Measurements from ENCODE around the gene STRA6. TPM values are rescaled to one million over a fixed set of nuclear protein-coding genes. Genes with fewer than 3 reads are reported as not detected.
A peak's percentile ranks its signal among the peaks of the same experiment; 100 is the strongest.

The STRA6 gene
- total RNA-seq, 1 donor from 2014 or later = 4.9 TPM

DNA sequence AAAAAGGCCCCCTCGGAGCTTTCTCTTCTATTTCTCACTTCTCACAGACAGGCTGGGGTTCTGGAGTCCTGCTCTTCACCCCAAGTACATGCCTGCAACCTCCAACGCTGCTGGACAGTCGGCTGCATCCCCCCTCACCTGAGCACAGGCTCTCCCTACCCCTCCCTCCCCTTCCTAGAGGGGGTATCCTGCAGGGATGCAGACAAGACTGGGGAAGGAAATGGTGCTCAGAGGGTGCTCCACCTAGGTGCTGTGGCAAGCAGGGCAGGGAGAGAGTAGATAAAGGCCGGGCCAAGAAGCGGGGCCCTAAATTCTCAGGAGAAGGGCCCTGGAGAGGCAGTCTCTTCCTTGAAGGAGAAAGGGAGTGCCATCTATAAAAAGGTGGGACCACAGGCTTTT lies 7.0 kb upstream of the STRA6 start:
- H3K27me3 Mint-ChIP-seq (ENCODE audit: low read depth) = peaks cover 2% of the 10 kb centered on the region
- peaks cover 2% of the 10 kb centered on the region for H3K36me3 Mint-ChIP-seq (ENCODE audit: low read depth)
- no peak for DNase-seq (ENCODE audit: low spot score)
- H3K9me3 Mint-ChIP-seq (ENCODE audit: low read depth) = no peaks in the 10 kb centered on the region
- peaks cover 29% of the 10 kb centered on the region for H3K4me1 Mint-ChIP-seq (ENCODE audit: low read depth)
- H3K4me3 Mint-ChIP-seq (ENCODE audit: unreplicated experiment) = no peak overlapping the region
- peak overlapping the region; percentile 65 for H3K27ac Mint-ChIP-seq (ENCODE audit: unreplicated experiment)
- TF ChIP-seq, protein P1, sequence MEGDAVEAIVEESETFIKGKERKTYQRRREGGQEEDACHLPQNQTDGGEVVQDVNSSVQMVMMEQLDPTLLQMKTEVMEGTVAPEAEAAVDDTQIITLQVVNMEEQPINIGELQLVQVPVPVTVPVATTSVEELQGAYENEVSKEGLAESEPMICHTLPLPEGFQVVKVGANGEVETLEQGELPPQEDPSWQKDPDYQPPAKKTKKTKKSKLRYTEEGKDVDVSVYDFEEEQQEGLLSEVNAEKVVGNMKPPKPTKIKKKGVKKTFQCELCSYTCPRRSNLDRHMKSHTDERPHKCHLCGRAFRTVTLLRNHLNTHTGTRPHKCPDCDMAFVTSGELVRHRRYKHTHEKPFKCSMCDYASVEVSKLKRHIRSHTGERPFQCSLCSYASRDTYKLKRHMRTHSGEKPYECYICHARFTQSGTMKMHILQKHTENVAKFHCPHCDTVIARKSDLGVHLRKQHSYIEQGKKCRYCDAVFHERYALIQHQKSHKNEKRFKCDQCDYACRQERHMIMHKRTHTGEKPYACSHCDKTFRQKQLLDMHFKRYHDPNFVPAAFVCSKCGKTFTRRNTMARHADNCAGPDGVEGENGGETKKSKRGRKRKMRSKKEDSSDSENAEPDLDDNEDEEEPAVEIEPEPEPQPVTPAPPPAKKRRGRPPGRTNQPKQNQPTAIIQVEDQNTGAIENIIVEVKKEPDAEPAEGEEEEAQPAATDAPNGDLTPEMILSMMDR (IDR thresholded peaks at IDR 0.05) = no peak

DNA sequence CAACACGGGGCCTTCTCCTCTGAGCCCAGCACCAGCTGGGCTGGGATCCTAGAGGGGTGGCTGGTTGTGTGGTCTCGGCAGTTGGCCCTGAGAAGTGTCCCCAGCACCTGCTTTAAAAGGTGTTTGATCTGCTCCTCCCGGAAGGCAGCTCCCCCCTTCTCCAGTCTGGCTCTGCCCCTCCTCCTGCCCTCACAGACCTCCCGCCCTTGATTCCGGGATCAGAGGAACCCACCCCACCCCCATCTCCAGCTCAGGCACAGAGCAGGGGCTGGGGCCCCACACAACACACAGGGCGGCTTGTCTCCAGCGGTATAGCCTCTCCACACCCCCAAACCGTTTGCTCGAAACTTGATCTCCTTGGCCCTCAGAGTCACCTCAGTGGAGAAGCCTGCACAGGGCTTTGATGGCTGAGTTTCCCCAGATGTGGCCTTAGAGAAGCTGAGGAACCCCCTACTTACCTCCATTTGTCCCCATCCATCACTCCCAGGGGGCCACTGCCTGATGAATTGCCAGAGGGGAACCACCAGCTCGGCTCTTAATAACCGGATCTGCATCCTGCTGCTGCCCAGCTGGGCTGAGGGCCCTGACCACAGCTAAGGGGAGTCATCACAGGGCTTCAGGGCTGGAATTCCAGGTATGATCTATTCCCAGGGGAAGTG lies 6.4 kb upstream of the STRA6 start:
- TF ChIP-seq, protein P1 (IDR thresholded peaks at IDR 0.05) = no peak
- Mint-ChIP-seq H3K9me3 (ENCODE audit: low read depth) (no peaks in the 10 kb centered on the region), H3K27ac (ENCODE audit: unreplicated experiment) (peak overlapping the region; percentile 57), H3K36me3 (ENCODE audit: low read depth) (peaks cover 2% of the 10 kb centered on the region), H3K4me1 (ENCODE audit: low read depth) (peaks cover 33% of the 10 kb centered on the region), H3K4me3 (ENCODE audit: unreplicated experiment) (peak overlapping the region; percentile 16), H3K27me3 (ENCODE audit: low read depth) (peaks cover 2% of the 10 kb centered on the region)
- no peak for DNase-seq (ENCODE audit: low spot score)

DNA sequence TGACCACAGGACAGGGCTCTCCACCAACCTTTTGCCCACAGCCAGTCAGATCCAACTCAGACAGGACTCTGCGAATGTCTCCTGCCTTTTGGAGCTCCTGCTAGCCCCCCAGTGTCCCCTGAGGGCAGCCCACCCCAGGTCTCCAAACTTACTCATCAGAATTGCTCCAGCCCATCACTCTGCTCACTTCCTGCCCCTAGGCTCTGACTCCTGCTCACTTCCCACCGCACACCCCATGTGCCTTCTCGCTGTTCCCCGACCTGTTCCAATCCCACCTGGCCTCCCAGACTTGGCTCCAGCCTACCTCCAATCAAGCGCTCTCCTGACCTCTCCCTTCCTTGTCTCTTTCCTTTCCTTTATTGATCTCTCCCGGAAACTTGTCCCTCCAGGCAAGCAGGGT lies 5.9 kb upstream of the STRA6 start:
- Mint-ChIP-seq H3K4me3 (ENCODE audit: unreplicated experiment) (peak overlapping the region; percentile 16), H3K27me3 (ENCODE audit: low read depth) (peaks cover 2% of the 10 kb centered on the region), H3K4me1 (ENCODE audit: low read depth) (peaks cover 38% of the 10 kb centered on the region), H3K9me3 (ENCODE audit: low read depth) (no peaks in the 10 kb centered on the region), H3K27ac (ENCODE audit: unreplicated experiment) (no peak overlapping the region), H3K36me3 (ENCODE audit: low read depth) (peaks cover 2% of the 10 kb centered on the region)
- DNase-seq (ENCODE audit: low spot score) = no peak
- TF ChIP-seq, protein P1 (IDR thresholded peaks at IDR 0.05) = no peak

DNA sequence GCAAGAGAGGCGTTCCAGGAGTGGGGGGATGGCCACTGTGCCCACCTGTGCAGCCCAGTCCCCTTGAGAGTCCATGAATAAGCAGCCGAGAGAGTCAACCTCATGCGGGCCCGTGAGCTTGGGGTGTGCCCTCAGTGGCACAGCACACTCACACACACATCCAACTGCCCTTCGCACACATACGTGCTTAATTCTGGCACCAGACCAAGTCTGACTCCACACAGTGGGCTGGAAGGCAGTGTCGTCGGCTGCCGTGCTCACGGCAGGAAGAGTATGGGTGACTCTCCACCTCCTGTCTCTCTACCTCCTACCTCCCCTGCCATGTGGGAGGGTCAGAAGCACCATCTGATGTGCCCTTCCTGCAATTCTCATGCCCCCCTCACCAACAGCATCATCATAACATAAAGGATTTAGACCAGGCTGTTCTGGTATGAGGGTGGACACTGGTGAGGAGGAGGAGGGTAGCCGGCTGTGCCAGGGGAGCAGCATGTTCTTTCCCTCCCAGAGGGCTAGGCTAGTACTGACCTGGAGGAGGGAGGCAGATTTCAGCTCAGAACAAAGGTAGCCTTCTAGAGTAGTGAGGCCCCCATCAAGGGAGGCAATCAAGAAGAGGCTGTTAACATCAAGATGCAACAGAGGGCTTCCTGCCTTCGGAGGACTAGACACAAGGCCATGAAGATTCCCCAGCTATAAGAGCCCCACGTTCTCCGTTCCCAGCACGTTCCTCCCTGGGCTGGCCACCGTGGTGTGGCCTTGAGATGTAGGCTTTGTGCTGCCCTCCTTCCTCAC lies 5.3 kb upstream of the STRA6 start:
- Mint-ChIP-seq H3K9me3 (ENCODE audit: low read depth) (no peaks in the 10 kb centered on the region), H3K27me3 (ENCODE audit: low read depth) (peaks cover 2% of the 10 kb centered on the region), H3K4me1 (ENCODE audit: low read depth) (peaks cover 44% of the 10 kb centered on the region), H3K27ac (ENCODE audit: unreplicated experiment) (no peak overlapping the region), H3K36me3 (ENCODE audit: low read depth) (peaks cover 2% of the 10 kb centered on the region), H3K4me3 (ENCODE audit: unreplicated experiment) (no peak overlapping the region)
- TF ChIP-seq, protein P1 (IDR thresholded peaks at IDR 0.05) = no peak
- no peak for DNase-seq (ENCODE audit: low spot score)

DNA sequence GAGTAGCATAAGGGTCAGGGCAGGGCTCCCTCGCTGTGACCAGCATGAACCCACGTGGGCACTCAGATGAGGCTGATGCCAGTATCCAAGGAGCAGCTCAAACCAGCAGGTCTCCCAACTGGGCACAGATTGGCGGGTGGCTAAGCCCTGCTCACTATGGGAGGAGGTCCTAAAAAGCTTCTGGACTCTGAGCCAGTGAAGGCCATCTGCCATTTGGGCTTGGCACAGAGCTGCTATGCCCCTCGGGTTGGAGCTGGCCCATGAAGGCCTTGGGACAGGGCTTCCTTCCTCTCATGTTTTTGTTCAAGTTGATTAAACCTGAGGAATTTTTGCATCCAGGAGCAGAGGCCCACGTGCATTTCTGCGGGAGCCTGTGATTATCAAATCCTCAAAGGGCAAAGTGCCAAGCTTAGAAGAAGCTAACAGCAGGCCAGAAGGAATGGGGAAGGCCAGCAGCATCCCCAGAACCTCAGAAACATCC lies 4.3 kb upstream of the STRA6 start:
- no peak overlapping the region for H3K4me3 Mint-ChIP-seq (ENCODE audit: unreplicated experiment)
- DNase-seq (ENCODE audit: low spot score) = no peak
- no peaks in the 10 kb centered on the region for H3K9me3 Mint-ChIP-seq (ENCODE audit: low read depth)
- no peak overlapping the region for H3K27ac Mint-ChIP-seq (ENCODE audit: unreplicated experiment)
- H3K27me3 Mint-ChIP-seq (ENCODE audit: low read depth) = peaks cover 2% of the 10 kb centered on the region
- H3K36me3 Mint-ChIP-seq (ENCODE audit: low read depth) = peaks cover 2% of the 10 kb centered on the region
- TF ChIP-seq, protein P1 (IDR thresholded peaks at IDR 0.05) = no peak
- peaks cover 54% of the 10 kb centered on the region for H3K4me1 Mint-ChIP-seq (ENCODE audit: low read depth)

Data from chondrocyte (in vitro differentiated cells).